ENCODE results near the gene MAX.
A peak's percentile ranks its signal among the peaks of the same experiment; 100 is the strongest.
"Not testable (repeated sequence)": the region's sequence is repeated elsewhere in the genome, so short reads cannot be mapped to it uniquely, and the experiment has no call there.

Gene MAX

GRCh38 chr14:65032319-65032718 lies 70.0 kb downstream of the MAX start:
- Histone ChIP-seq H3K4me3 (ENCODE audit: low read depth in 1 of 2, low read length in 1 of 2) (no peak overlapping the region), H3K4me1 (ENCODE audit: control insufficient read depth in 1 of 2, insufficient read depth in 1 of 2, low read depth in 1 of 2, low read length in 1 of 2) (peaks cover 7 to 13% of the 10 kb centered on the region in 2 experiments), H3K27ac (no peak overlapping the region), H3K9me3 (no peaks in the 10 kb centered on the region), H3K27me3 (no peaks in the 10 kb centered on the region), H3K36me3 (peaks cover 19% of the 10 kb centered on the region)
- TF ChIP-seq CTCF (IDR thresholded peaks at IDR 0.05) = no peak

GRCh38 chr14:65031321-65031720 lies 71.0 kb downstream of the MAX start:
- H3K4me3 ChIP-seq (ENCODE audit: low read depth in 1 of 2, low read length in 1 of 2); H3K27ac ChIP-seq; H3K9me3 ChIP-seq; H3K27me3 ChIP-seq: not testable (repeated sequence)
- Histone ChIP-seq H3K36me3 (peaks cover 22% of the 10 kb centered on the region), H3K4me1 (ENCODE audit: control insufficient read depth in 1 of 2, insufficient read depth in 1 of 2, low read depth in 1 of 2, low read length in 1 of 2) (peaks cover 7 to 13% of the 10 kb centered on the region in 2 experiments)

- H3K36me3 ChIP-seq = peaks cover 22% of the 10 kb centered on the region
- H3K27ac ChIP-seq = peak overlapping the region; percentile 59
- no peak overlapping the region for H3K4me3 ChIP-seq (ENCODE audit: low read depth in 1 of 2, low read length in 1 of 2)
- peaks cover 7 to 13% of the 10 kb centered on the region in 2 experiments for H3K4me1 ChIP-seq (ENCODE audit: control insufficient read depth in 1 of 2, insufficient read depth in 1 of 2, low read depth in 1 of 2, low read length in 1 of 2)
- H3K27me3 ChIP-seq = no peaks in the 10 kb centered on the region
- no peak for TF ChIP-seq CTCF (IDR thresholded peaks at IDR 0.05)
- H3K9me3 ChIP-seq = no peaks in the 10 kb centered on the region
Observed at GRCh38 chr14:65028937-65029336, 73.4 kb downstream of the MAX start.

GRCh38 chr14:65027127-65027799 lies 75.1 kb downstream of the MAX start:
- Histone ChIP-seq H3K27ac (no peak overlapping the region), H3K4me1 (ENCODE audit: control insufficient read depth in 1 of 2, insufficient read depth in 1 of 2, low read depth in 1 of 2, low read length in 1 of 2) (peaks cover 7 to 13% of the 10 kb centered on the region in 2 experiments)
- no peak for TF ChIP-seq CTCF (IDR thresholded peaks at IDR 0.05)

GRCh38 chr14:65026526-65026925 lies 75.8 kb downstream of the MAX start:
- Histone ChIP-seq H3K4me3 (ENCODE audit: low read depth in 1 of 2, low read length in 1 of 2) (no peak overlapping the region), H3K27ac (no peak overlapping the region), H3K27me3 (no peaks in the 10 kb centered on the region), H3K36me3 (peaks cover 13% of the 10 kb centered on the region), H3K9me3 (no peaks in the 10 kb centered on the region), H3K4me1 (ENCODE audit: control insufficient read depth in 1 of 2, insufficient read depth in 1 of 2, low read depth in 1 of 2, low read length in 1 of 2) (peaks cover 7 to 18% of the 10 kb centered on the region in 2 experiments)
- no peak for TF ChIP-seq CTCF (IDR thresholded peaks at IDR 0.05)

More at GRCh38 chr14:65027127-65027799, 75.1 kb downstream of the MAX start:
- Histone ChIP-seq H3K36me3 (peaks cover 15% of the 10 kb centered on the region), H3K4me3 (ENCODE audit: low read depth in 1 of 2, low read length in 1 of 2) (no peak overlapping the region), H3K9me3 (no peaks in the 10 kb centered on the region), H3K27me3 (no peaks in the 10 kb centered on the region)

GRCh38 chr14:65025818-65026217 lies 76.5 kb downstream of the MAX start:
- no peaks in the 10 kb centered on the region for H3K27me3 ChIP-seq
- no peak overlapping the region for H3K4me3 ChIP-seq (ENCODE audit: low read depth in 1 of 2, low read length in 1 of 2)
- H3K36me3 ChIP-seq = peaks cover 13% of the 10 kb centered on the region
- H3K9me3 ChIP-seq = no peaks in the 10 kb centered on the region
- no peak for TF ChIP-seq CTCF (IDR thresholded peaks at IDR 0.05)
- H3K27ac ChIP-seq = no peak overlapping the region
- peaks cover 7 to 20% of the 10 kb centered on the region in 2 experiments for H3K4me1 ChIP-seq (ENCODE audit: control insufficient read depth in 1 of 2, insufficient read depth in 1 of 2, low read depth in 1 of 2, low read length in 1 of 2)

All from neutrophil (primary cell).